GM12875 (cell line): ENCODE data around the gene KIF5C.

Experiments used
- H3K4me3 ChIP-seq: one replicate; pipeline ENCODE4 v1.5.1; 2011; ENCODE audit warnings: low read depth, low read length, control low read depth
- CTCF ChIP-seq: IDR thresholded peaks from 2 replicates; pipeline ENCODE4 v1.5.1; 2011; ENCODE audit warnings: low read depth, mild to moderate bottlenecking, control low read depth, inconsistent platforms, low read length, moderate library complexity, borderline replicate concordance; ENCODE audit not compliant: insufficient read depth

The KIF5C gene

DNA sequence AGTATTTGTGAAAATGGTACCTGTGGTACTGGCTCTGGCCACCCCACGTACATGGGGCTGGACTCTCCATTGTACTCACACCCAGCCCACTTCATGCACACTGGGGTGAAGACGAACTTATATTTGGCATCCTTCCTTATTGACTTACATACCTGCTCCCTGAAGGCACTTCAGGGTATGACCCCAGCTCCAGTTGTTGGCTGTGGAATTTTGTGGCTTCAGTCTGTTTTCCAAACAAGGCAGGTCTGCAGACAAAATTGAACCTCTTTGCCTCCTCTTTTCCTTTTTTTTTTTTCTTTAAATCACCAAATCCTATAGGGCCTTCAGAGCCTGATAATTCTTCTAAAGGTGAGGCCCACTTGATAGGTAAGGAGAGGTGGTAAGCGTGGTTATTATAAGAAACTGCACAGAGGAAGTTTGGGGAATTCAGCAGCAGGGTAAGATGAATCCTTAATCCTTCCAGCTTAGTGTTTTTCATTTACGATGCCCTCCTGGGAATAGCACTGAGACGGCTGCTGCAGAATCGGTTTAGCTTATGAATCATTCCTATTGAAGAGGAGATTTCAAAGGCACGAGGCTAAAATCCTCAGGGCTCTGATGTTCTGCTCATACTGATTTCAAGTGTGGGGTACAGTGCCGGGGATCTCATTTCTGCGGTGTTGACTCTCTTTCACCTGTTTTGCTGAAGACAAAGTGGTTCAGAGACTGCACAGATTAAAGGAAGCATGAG is 55.2 kb downstream of the KIF5C start:
- H3K4me3 ChIP-seq = no peak overlapping the region
- TF ChIP-seq CTCF = no peak

GRCh38 chr2:148932536-148932935 is 57.5 kb downstream of the KIF5C start:
- no peak overlapping the region for H3K4me3 ChIP-seq
- no peak for TF ChIP-seq CTCF

GRCh38 chr2:148933456-148933855 is 58.4 kb downstream of the KIF5C start:
- H3K4me3 ChIP-seq = no peak overlapping the region
- no peak for TF ChIP-seq CTCF

- TF ChIP-seq CTCF = no peak
- H3K4me3 ChIP-seq = no peak overlapping the region
Measured at GRCh38 chr2:148935791-148936190, 60.8 kb downstream of the KIF5C start.

DNA sequence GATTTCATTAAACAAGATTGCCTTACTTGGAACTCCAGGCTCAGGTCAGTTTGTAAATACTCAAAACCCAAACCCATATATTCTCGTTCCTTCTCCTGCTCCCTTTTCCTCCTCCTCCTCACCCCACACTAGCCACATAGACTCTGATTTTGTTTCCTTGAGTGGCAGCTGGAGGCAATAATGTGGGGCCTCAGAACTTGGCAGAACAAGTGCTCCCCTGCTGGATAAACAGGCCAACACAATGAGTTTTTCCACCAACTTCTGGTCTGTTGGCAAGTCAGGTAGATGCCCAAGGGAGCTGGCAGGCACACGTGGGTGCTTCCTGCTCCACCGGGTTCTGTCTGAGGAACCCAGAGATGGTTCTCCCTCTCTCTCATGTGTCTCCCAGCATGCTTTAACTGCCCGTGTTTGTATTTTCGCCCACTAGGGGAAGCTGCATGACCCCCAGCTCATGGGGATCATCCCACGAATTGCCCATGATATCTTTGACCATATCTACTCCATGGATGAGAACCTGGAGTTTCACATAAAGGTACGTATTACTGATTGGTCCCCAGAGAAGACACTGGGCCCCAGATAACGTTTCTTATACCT is 61.9 kb downstream of the KIF5C start:
- no peak overlapping the region for H3K4me3 ChIP-seq
- 0 out of 2 replicates have a peak, but pooled peaks have one; percentile 10 for TF ChIP-seq CTCF

GRCh38 chr2:148939271-148939670 is 64.2 kb downstream of the KIF5C start:
- no peak for TF ChIP-seq CTCF
- H3K4me3 ChIP-seq = no peak overlapping the region

DNA sequence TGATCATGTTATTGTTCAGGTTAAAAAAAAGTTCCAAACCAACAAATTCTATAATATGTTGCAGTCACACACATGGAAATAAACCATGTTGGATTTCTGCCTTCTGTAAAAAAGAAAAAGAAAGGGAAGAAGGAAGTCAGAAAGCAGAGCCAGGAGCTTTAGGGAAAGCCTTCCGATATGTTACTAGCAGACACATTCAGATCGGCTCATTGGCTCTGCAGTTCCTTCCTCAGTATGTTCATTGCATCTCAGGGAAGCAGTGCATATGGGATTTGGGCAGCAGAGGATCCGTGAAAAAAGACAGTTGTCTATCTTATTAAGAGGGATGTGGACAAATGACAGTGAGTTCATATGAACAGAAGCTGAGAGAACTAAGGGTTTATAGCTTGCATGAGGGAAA is 68.1 kb downstream of the KIF5C start:
- no peak overlapping the region for H3K4me3 ChIP-seq
- TF ChIP-seq CTCF = no peak
